ENCODE results near the gene HUWE1. TPM values are rescaled to one million over a fixed set of nuclear protein-coding genes. Genes with fewer than 3 reads are reported as not detected.

HUWE1 gene
- total RNA-seq, 2 experiments from 2014 or later, result 116 to 269 TPM

DNA sequence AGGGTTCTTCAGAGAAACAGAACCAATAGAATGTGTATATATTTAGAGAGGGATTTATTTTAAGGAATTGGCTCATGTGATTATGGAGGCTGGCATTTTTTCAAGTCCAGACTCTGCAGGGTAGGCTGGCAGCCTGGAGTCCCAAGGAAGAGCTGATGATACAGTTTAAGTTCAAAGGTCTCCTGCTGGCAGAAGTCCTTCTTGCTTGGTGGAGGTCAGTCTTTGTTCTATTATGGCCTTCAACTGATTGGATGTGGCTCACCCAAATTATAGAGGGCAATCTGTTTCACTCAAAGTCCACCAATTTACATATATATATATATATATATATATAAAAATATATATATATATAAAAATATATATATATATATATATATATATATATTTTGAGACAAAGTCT is 200.2 kb downstream of the HUWE1 start:
- intact Hi-C loops (cut with micrococcal nuclease; ENCODE audit: unreplicated experiment), result no loop called here
- Histone ChIP-seq H3K4me2 (ENCODE audit: low read length) (no peak overlapping the region), H4K20me1 (ENCODE audit: insufficient read depth, low read length) (no peaks in the 10 kb centered on the region), H2AFZ (ENCODE audit: low read length) (no peak overlapping the region), H3K9me2 (ENCODE audit: insufficient read depth, low read length) (no peaks in the 10 kb centered on the region), H3K4me1 (ENCODE audit: insufficient read depth, low read length, poor library complexity, severe bottlenecking) (no peaks in the 10 kb centered on the region), H3K4me3 (ENCODE audit: low read depth, low read length, poor library complexity, severe bottlenecking) (no peak overlapping the region), H3K9me3 (ENCODE audit: low read length) (no peaks in the 10 kb centered on the region), H3K79me2 (ENCODE audit: insufficient read depth, low read depth, low read length) (no peaks in the 10 kb centered on the region), H3K27ac (ENCODE audit: low read depth, low read length, poor library complexity, severe bottlenecking) (no peak overlapping the region), H3K36me3 (ENCODE audit: insufficient read depth, low read length) (no peaks in the 10 kb centered on the region)
- ChIA-PET CTCF (ENCODE audit: unreplicated experiment) (no interaction called here), POLR2A (no interaction called here)
- TF ChIP-seq, protein P1, sequence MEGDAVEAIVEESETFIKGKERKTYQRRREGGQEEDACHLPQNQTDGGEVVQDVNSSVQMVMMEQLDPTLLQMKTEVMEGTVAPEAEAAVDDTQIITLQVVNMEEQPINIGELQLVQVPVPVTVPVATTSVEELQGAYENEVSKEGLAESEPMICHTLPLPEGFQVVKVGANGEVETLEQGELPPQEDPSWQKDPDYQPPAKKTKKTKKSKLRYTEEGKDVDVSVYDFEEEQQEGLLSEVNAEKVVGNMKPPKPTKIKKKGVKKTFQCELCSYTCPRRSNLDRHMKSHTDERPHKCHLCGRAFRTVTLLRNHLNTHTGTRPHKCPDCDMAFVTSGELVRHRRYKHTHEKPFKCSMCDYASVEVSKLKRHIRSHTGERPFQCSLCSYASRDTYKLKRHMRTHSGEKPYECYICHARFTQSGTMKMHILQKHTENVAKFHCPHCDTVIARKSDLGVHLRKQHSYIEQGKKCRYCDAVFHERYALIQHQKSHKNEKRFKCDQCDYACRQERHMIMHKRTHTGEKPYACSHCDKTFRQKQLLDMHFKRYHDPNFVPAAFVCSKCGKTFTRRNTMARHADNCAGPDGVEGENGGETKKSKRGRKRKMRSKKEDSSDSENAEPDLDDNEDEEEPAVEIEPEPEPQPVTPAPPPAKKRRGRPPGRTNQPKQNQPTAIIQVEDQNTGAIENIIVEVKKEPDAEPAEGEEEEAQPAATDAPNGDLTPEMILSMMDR (conservative IDR thresholded peaks at IDR 0.05; ENCODE audit: low read length), result no peak
- no peak for TF ChIP-seq EZH2phosphoT487 (IDR thresholded peaks at IDR 0.05; ENCODE audit: borderline replicate concordance, low read depth, low read length)
- BruUV-seq (replicated peaks), result no TSS peak
- DNase-seq (ENCODE audit: low spot score), result no peak

DNA sequence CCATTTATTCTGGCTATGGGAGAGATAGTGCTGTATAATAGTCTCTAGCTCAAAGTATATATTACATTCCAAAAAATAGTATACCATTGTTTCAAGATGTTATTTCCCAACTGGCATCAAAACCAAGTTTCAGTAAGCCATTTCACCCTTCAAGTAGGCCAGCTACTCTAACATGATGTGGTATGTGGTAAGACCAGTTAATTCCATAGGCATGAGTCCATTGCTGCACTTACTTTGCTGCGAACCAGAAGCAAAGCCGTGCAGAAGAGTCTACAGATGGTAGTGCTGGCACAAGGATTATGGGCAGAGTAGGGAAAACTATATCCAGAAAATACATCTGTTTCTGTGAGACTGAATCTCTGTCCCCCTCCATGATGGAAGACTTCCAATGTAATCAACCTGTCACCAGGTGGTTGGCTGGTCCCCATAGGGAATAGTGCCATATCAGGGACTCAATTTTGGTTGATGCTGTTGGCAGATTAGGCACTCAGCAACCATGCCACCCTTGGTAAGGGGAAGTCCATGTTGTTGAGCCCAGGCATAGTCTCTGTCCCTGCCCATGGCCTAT is 202.6 kb downstream of the HUWE1 start:
- TF ChIP-seq, protein P1 (conservative IDR thresholded peaks at IDR 0.05; ENCODE audit: low read length), result no peak
- TF ChIP-seq EZH2phosphoT487 (IDR thresholded peaks at IDR 0.05; ENCODE audit: borderline replicate concordance, low read depth, low read length), result no peak
- Histone ChIP-seq H3K4me3 (ENCODE audit: low read depth, low read length, poor library complexity, severe bottlenecking) (no peak overlapping the region), H3K9me3 (ENCODE audit: low read length) (no peaks in the 10 kb centered on the region), H3K27ac (ENCODE audit: low read depth, low read length, poor library complexity, severe bottlenecking) (no peak overlapping the region), H2AFZ (ENCODE audit: low read length) (no peak overlapping the region), H3K4me2 (ENCODE audit: low read length) (no peak overlapping the region), H3K36me3 (ENCODE audit: insufficient read depth, low read length) (no peaks in the 10 kb centered on the region), H3K79me2 (ENCODE audit: insufficient read depth, low read depth, low read length) (no peaks in the 10 kb centered on the region), H3K4me1 (ENCODE audit: insufficient read depth, low read length, poor library complexity, severe bottlenecking) (no peaks in the 10 kb centered on the region), H4K20me1 (ENCODE audit: insufficient read depth, low read length) (no peaks in the 10 kb centered on the region), H3K9me2 (ENCODE audit: insufficient read depth, low read length) (no peaks in the 10 kb centered on the region)
- ChIA-PET POLR2A (interaction anchor here (0.8 kb wide), 1 partner anchor 14 kb away, joined by 3 read pairs; no protein-coding TSS in a partner anchor), CTCF (ENCODE audit: unreplicated experiment) (interaction anchor here (1.7 kb wide), 1 partner anchor 171 kb away, joined by 3 read pairs; no protein-coding TSS in a partner anchor)
- intact Hi-C loops (cut with micrococcal nuclease; ENCODE audit: unreplicated experiment), result no loop called here
- BruUV-seq (replicated peaks), result no TSS peak
- no peak for DNase-seq (ENCODE audit: low spot score)

DNA sequence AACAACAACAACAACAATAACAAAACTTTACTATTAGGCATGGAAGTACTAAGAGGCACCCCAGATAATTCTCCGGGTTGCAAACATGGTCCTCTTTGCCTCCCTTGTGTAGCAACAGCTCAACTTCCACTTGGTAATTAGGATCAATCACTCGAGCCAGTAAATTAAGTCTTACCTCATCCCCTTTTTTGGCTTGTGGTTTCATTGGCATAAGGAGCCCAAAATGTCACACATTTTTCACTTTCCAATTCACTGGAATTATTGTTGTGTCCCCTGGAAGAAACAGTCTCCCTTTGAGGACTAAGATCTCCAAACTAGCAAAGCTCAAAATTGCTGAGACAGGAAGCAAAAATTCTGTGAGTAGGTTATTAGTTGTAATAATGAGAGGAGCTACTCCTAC is 203.1 kb downstream of the HUWE1 start:
- H3K36me3 ChIP-seq (ENCODE audit: insufficient read depth, low read length), result no peaks in the 10 kb centered on the region
- H3K79me2 ChIP-seq (ENCODE audit: insufficient read depth, low read depth, low read length), result no peaks in the 10 kb centered on the region
- DNase-seq (ENCODE audit: low spot score), result no peak
- H3K9me2 ChIP-seq (ENCODE audit: insufficient read depth, low read length), result no peaks in the 10 kb centered on the region
- BruUV-seq (replicated peaks), result no TSS peak
- no peak overlapping the region for H3K4me3 ChIP-seq (ENCODE audit: low read depth, low read length, poor library complexity, severe bottlenecking)
- no peak overlapping the region for H3K27ac ChIP-seq (ENCODE audit: low read depth, low read length, poor library complexity, severe bottlenecking)
- TF ChIP-seq, protein P1 (conservative IDR thresholded peaks at IDR 0.05; ENCODE audit: low read length), result no peak
- TF ChIP-seq EZH2phosphoT487 (IDR thresholded peaks at IDR 0.05; ENCODE audit: borderline replicate concordance, low read depth, low read length), result no peak
- intact Hi-C loops (cut with micrococcal nuclease; ENCODE audit: unreplicated experiment), result no loop called here
- ChIA-PET CTCF (ENCODE audit: unreplicated experiment) (interaction anchor here (1.7 kb wide), 1 partner anchor 170 kb away, joined by 3 read pairs; no protein-coding TSS in a partner anchor), POLR2A (interaction anchor here (0.8 kb wide), 1 partner anchor 15 kb away, joined by 3 read pairs; no protein-coding TSS in a partner anchor)
- H3K9me3 ChIP-seq (ENCODE audit: low read length), result no peaks in the 10 kb centered on the region
- H4K20me1 ChIP-seq (ENCODE audit: insufficient read depth, low read length), result no peaks in the 10 kb centered on the region
- H2AFZ ChIP-seq (ENCODE audit: low read length), result no peak overlapping the region
- H3K4me1 ChIP-seq (ENCODE audit: insufficient read depth, low read length, poor library complexity, severe bottlenecking), result no peaks in the 10 kb centered on the region
- H3K4me2 ChIP-seq (ENCODE audit: low read length), result no peak overlapping the region
